B cell (primary cell): ENCODE measurements around the gene USF1. TPM values are rescaled to one million over a fixed set of nuclear protein-coding genes. Genes with fewer than 3 reads are reported as not detected.

Experiments used
- ATAC-seq: fragments of 200-7000 bp; cut with Tn5 transposase; one replicate; pipeline ENCODE4 v1.10.0; 2021; ENCODE audit warnings: low read depth, mild to moderate bottlenecking, moderate number of reproducible peaks, moderate library complexity
- CTCF ChIA-PET: fragments of 350-600 bp; sonication (Branson Sonifier 250); formaldehyde crosslinking; loops from one replicate; lab custom pipeline; 2021; ENCODE audit warnings: antibody characterized with exemption, inconsistent platforms; lab: Charles Lee
- POLR2A ChIA-PET: fragments of 350-600 bp; sonication (Branson Sonifier 250); formaldehyde crosslinking; loops from one replicate; lab custom pipeline; 2021; ENCODE audit warnings: antibody characterized with exemption; lab: Charles Lee
- DNase-seq: peaks from one replicate; pipeline ENCODE4 v3.0.0; 2013
- H2AFZ ChIP-seq: 2 replicates; pipeline ENCODE4 v1.6.1; 2012; ENCODE audit warnings: mild to moderate bottlenecking, low read depth, low read length; ENCODE audit not compliant: insufficient read depth, poor library complexity, severe bottlenecking
- H3K27ac ChIP-seq, 2 donors: 1 replicate in 1 of 2; 2 replicates in 1 of 2; pipeline ENCODE4 v1.5.1; 2012 to 2013; ENCODE audit warnings: low read length in 2 of 2, mild to moderate bottlenecking in 2 of 2, moderate library complexity in 1 of 2
- H3K27me3 ChIP-seq, 4 experiments: fragments of 200-600 bp in 1 of 4; sonication (generic) in 1 of 4; replicated peaks in 1 of 4; 1 replicate in 2 of 4; 2 replicates in 2 of 4; pipeline versions ENCODE4 v1.6.1 to v1.7.0; 2013 to 2016; ENCODE audit warnings: low read length in 3 of 4, mild to moderate bottlenecking in 2 of 4, mixed read lengths in 1 of 4, moderate library complexity in 1 of 4; ENCODE audit not compliant: insufficient read depth in 4 of 4, control insufficient read depth in 3 of 4; ENCODE audit errors: control extremely low read depth in 1 of 4
- H3K36me3 ChIP-seq, 2 experiments: replicated peaks in 1 of 2; 1 replicate in 1 of 2; 2 replicates in 1 of 2; pipeline versions ENCODE4 v1.6.1 to v1.7.1; 2013; ENCODE audit warnings: low read length in 1 of 2; ENCODE audit not compliant: insufficient read depth in 2 of 2, control insufficient read depth in 1 of 2; ENCODE audit errors: control extremely low read depth in 1 of 2, extremely low read depth in 1 of 2
- H3K4me1 ChIP-seq, 2 donors: fragments of 200-600 bp in 1 of 2; sonication (generic) in 1 of 2; 1 replicate in 1 of 2; 2 replicates in 1 of 2; pipeline versions ENCODE4 v1.5.1 to v1.6.1; 2013 to 2017; ENCODE audit warnings: low read length in 2 of 2; ENCODE audit not compliant: control insufficient read depth in 2 of 2, insufficient read depth in 2 of 2
- H3K4me2 ChIP-seq: replicated peaks from 2 replicates; pipeline ENCODE3; 2012; ENCODE audit warnings: mild to moderate bottlenecking, low read depth, low read length; ENCODE audit not compliant: poor library complexity, severe bottlenecking
- H3K4me3 ChIP-seq, 5 experiments: fragments of 200-600 bp in 1 of 5; sonication (generic) in 1 of 5; 1 replicate in 3 of 5; 2 replicates in 2 of 5; pipeline versions ENCODE4 v1.5.1 to v1.7.0; 2011 to 2016; ENCODE audit warnings: low read length in 4 of 5, mild to moderate bottlenecking in 4 of 5, low read depth in 2 of 5, control low read depth in 1 of 5, moderate library complexity in 1 of 5; ENCODE audit not compliant: insufficient read depth in 1 of 5; ENCODE audit errors: control extremely low read depth in 1 of 5, extremely low read depth in 1 of 5
- H3K79me2 ChIP-seq: fragments of 200-600 bp; sonication (generic); one replicate; pipeline ENCODE4 v1.6.0; 2016; ENCODE audit warnings: low read length; ENCODE audit not compliant: control insufficient read depth, insufficient read depth
- H3K9ac ChIP-seq: fragments of 200-600 bp; sonication (generic); 2 replicates; pipeline ENCODE4 v1.6.1; 2017; ENCODE audit warnings: mild to moderate bottlenecking, low read length, moderate library complexity
- H3K9me3 ChIP-seq, 3 donors: one replicate each; pipeline versions ENCODE4 v1.6.1 to v1.7.1; 2013; ENCODE audit warnings: low read length in 2 of 3; ENCODE audit not compliant: control insufficient read depth in 2 of 3, insufficient read depth in 1 of 3; ENCODE audit errors: control extremely low read depth in 1 of 3
- H4K20me1 ChIP-seq: 2 replicates; pipeline ENCODE4 v1.6.0; 2012; ENCODE audit warnings: mild to moderate bottlenecking, low read length; ENCODE audit not compliant: insufficient read depth, control insufficient read depth, poor library complexity, severe bottlenecking
- H3K27ac Mint-ChIP-seq: one replicate; pipeline ENCODE4 v1.8.0; 2021; ENCODE audit warnings: mixed read lengths
- H3K27me3 Mint-ChIP-seq: one replicate; pipeline ENCODE4 v1.8.0; 2021; ENCODE audit warnings: mixed read lengths
- H3K4me1 Mint-ChIP-seq: one replicate; pipeline ENCODE4 v1.8.0; 2021; ENCODE audit warnings: mixed read lengths
- H3K4me3 Mint-ChIP-seq: one replicate; pipeline ENCODE4 v1.8.0; 2021; ENCODE audit warnings: mixed read lengths
- H3K9me3 Mint-ChIP-seq: one replicate; pipeline ENCODE4 v1.8.0; 2022; ENCODE audit warnings: mixed read lengths; ENCODE audit not compliant: insufficient read depth
- EZH2 ChIP-seq: IDR thresholded peaks from 2 replicates; pipeline ENCODE4 v1.6.1; 2012; ENCODE audit warnings: borderline replicate concordance, low read depth, mild to moderate bottlenecking, moderate library complexity, low read length; ENCODE audit not compliant: insufficient read depth, poor library complexity, severe bottlenecking
- WGBS: methylation state at CpG from one replicate; pipeline ENCODE4 v1.1.5; 2013; ENCODE audit warnings: missing lambda C conversion rate; ENCODE audit not compliant: insufficient coverage; 5-methylcytosine and 5-hydroxymethylcytosine counted together
- intact Hi-C: fragments of 100-400 bp; cut with micrococcal nuclease; formaldehyde crosslinking; loops from one replicate; pipeline ENCODE4 v1.10.0; 2022
- polyA plus RNA-seq: library from polyadenylated mRNA; depleted of rRNA; stranded (reverse); fragments of >200 nt; gene quantifications from 2 replicates; pipeline ENCODE4 v1.2.3, GENCODE V29; 2012
- total RNA-seq, 2 donors: library from RNA; stranded (reverse); fragments of 120-200 nt in 1 of 2; gene quantifications; 1 replicate in 1 of 2; 2 replicates in 1 of 2; pipeline versions ENCODE4 v1.2.3 to v1.2.4, GENCODE V29; 2013 to 2022
- TF ChIP-seq, protein P1 (sequence below): fragments of 200-600 bp; IDR thresholded peaks from one replicate; pipeline ENCODE4 v1.8.0; 2022; ENCODE audit warnings: antibody characterized with exemption, mild to moderate bottlenecking

USF1 gene
- total and polyA plus RNA-seq, 2 donors (not counting 1 experiment from before 2014, with no cell fraction given) = 192 to 249 TPM

DNA sequence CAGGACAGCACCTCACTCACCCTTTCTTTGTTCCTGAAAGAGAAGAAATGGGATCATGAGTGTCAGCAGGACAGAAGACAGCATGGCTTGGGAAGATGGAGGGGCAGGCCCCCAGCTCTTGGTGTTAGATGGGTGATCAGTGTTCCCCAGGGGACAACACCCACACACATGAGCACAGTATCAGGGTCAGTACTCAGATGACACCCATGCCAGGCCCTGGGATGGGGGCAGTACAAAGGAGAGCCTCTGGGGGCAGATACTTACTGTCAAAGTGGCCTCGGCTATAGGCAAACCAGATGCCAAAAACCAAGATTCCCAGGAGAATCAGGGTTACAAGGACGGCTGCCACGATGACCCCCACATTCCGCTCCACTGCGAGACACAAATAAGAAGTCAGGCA lies 46.4 kb downstream of the USF1 start:
- no peak overlapping the region for H3K4me2 ChIP-seq
- Mint-ChIP-seq H3K27ac (no peak overlapping the region), H3K4me1 (peaks cover 4% of the 10 kb centered on the region), H3K9me3 (no peaks in the 10 kb centered on the region), H3K4me3 (no peak overlapping the region), H3K27me3 (no peaks in the 10 kb centered on the region)
- TF ChIP-seq, protein P1, sequence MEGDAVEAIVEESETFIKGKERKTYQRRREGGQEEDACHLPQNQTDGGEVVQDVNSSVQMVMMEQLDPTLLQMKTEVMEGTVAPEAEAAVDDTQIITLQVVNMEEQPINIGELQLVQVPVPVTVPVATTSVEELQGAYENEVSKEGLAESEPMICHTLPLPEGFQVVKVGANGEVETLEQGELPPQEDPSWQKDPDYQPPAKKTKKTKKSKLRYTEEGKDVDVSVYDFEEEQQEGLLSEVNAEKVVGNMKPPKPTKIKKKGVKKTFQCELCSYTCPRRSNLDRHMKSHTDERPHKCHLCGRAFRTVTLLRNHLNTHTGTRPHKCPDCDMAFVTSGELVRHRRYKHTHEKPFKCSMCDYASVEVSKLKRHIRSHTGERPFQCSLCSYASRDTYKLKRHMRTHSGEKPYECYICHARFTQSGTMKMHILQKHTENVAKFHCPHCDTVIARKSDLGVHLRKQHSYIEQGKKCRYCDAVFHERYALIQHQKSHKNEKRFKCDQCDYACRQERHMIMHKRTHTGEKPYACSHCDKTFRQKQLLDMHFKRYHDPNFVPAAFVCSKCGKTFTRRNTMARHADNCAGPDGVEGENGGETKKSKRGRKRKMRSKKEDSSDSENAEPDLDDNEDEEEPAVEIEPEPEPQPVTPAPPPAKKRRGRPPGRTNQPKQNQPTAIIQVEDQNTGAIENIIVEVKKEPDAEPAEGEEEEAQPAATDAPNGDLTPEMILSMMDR = no peak
- TF ChIP-seq EZH2 = no peak
- WGBS = 95% methylated on average over 5 of the region's 5 CpGs
- CTCF ChIA-PET = interaction anchor here (2.0 to 6.3 kb wide), 9 partner anchors 8 to 138 kb away, joined by 6 to 137 read pairs (median 37); partner anchors contain the start of genes ARHGAP30, KLHDC9, TSTD1 and USF1
- no peak overlapping the region for H3K27ac ChIP-seq
- no peaks in the 10 kb centered on the region for H3K9me3 ChIP-seq
- DNase-seq (no peak), ATAC-seq (no peak)
- POLR2A ChIA-PET = interaction anchor here (0.5 kb wide), 1 partner anchor 28 kb away, joined by 3 read pairs; no protein-coding TSS in a partner anchor
- no peak overlapping the region for H3K9ac ChIP-seq
- peaks cover 0 to 5% of the 10 kb centered on the region in 2 donors for H3K4me1 ChIP-seq
- no peak overlapping the region for H3K4me3 ChIP-seq
- intact Hi-C loops = loop anchor here (10.0 kb wide), 1 partner anchor 45 kb away; the partner anchor contains the start of gene USF1
- H3K79me2 ChIP-seq = peaks cover 14% of the 10 kb centered on the region
- peaks cover 9 to 18% of the 10 kb centered on the region in 2 experiments for H3K36me3 ChIP-seq
- no peaks in the 10 kb centered on the region for H3K27me3 ChIP-seq
- no peaks in the 10 kb centered on the region for H4K20me1 ChIP-seq
- no peak overlapping the region for H2AFZ ChIP-seq

DNA sequence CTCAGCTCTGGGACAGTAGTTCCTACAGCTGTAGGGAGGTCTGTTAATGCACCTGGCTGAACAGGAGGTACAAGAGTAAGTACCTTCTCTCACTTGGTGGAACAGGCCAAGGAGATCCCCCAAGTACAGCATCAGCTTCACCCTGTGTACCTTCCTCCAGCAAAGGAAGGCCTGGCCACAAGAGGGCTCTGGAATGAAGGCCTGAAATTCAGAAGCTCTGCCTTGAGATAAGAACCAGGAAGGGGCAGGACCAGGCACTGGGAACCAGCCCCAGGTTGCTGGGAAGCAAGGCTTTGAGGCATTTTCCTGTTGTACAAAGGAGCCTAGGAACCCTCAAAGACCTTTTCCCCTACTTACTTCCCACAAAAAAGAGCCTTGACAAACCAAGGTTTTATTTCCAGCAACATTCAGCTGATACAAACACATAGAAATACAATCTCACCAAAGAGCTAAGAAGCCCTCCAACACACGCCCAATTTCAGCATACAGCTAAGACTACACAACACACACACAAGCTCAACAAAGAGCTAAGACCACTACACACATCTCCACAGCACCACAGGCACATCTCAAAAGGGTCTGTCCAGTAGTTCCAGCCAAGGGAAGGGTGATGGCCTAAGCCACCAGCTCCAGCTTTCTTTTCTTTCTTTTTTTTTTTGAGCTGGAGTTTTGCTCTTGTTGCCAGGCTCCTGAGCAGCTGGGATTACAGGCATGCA lies 48.3 kb downstream of the USF1 start:
- H3K79me2 ChIP-seq = peaks cover 3% of the 10 kb centered on the region
- DNase-seq (peak; percentile 69), ATAC-seq (peak; percentile 82)
- H3K27ac ChIP-seq = peak overlapping the region; percentile 15 to 51
- no peak overlapping the region for H3K4me3 Mint-ChIP-seq
- peaks cover 9 to 18% of the 10 kb centered on the region in 2 experiments for H3K36me3 ChIP-seq
- no peaks in the 10 kb centered on the region for H3K27me3 Mint-ChIP-seq
- no peak overlapping the region for H3K9ac ChIP-seq
- 88% methylated on average over 1 of the region's 1 CpG for WGBS
- ChIA-PET CTCF (interaction anchor here (0.6 to 6.3 kb wide), 42 partner anchors 9 to 385 kb away, joined by 3 to 137 read pairs (median 5); partner anchors contain the start of genes ARHGAP30, DEDD, F11R and KLHDC9), POLR2A (interaction anchor here (1.2 to 1.7 kb wide), 4 partner anchors 16 to 100 kb away, joined by 3 to 11 read pairs (median 8); partner anchors contain the start of genes KLHDC9 and USF1)
- intact Hi-C loops = loop anchor here (1.0 to 10.0 kb wide), 4 partner anchors 47 to 142 kb away; partner anchors contain the start of gene USF1
- H3K4me1 Mint-ChIP-seq = peaks cover 4% of the 10 kb centered on the region
- H2AFZ ChIP-seq = no peak overlapping the region
- H3K27me3 ChIP-seq = no peaks in the 10 kb centered on the region
- H3K4me3 ChIP-seq = no peak overlapping the region
- H3K4me1 ChIP-seq = peaks cover 0 to 5% of the 10 kb centered on the region in 2 donors
- no peaks in the 10 kb centered on the region for H3K9me3 Mint-ChIP-seq
- H3K27ac Mint-ChIP-seq = peak overlapping the region; percentile 68
- TF ChIP-seq, protein P1 = peak; percentile 52
- no peak for TF ChIP-seq EZH2
- no peaks in the 10 kb centered on the region for H4K20me1 ChIP-seq
- H3K4me2 ChIP-seq = no peak overlapping the region
- no peaks in the 10 kb centered on the region for H3K9me3 ChIP-seq
